CD4-positive, alpha-beta T cell treated with Interleukin-2 at 100 ng/mL for 4 hours (primary cell): Measurements from ENCODE around the gene GRM8.
"Not testable (repeated sequence)": the region's sequence is repeated elsewhere in the genome, so short reads cannot be mapped to it uniquely, and the experiment has no call there.

Experiments used
- DNase-seq: peaks from one replicate; pipeline ENCODE4 v3.0.0-alpha.2; 2020; ENCODE audit warnings: low spot score

The GRM8 gene

GRCh38 chr7:126908564-126908963, 344.2 kb downstream of the GRM8 start:
- not testable (repeated sequence) for DNase-seq

DNA sequence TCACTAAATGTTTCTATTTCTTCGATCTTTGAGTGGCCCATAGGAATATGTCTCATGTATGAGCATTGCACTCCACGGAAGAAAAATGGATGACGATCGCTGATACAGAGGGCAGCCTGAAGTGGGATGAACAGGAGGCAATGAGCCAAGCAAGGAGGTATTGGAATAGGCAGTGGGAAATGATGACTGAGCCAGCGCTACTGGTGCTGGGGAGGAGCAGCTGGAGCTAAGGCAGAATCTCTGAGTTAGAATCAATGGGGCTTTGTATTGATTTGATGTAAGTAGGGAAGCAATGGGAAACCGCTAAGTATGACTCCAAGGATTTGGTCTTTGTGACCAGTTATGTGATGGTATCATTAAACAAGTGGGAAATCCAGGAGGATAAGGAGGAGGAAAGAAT, 345.1 kb downstream of the GRM8 start:
- DNase-seq, result not testable (repeated sequence)

- not testable (repeated sequence) for DNase-seq
Observed at GRCh38 chr7:126905255-126905654, 347.5 kb downstream of the GRM8 start.

DNA sequence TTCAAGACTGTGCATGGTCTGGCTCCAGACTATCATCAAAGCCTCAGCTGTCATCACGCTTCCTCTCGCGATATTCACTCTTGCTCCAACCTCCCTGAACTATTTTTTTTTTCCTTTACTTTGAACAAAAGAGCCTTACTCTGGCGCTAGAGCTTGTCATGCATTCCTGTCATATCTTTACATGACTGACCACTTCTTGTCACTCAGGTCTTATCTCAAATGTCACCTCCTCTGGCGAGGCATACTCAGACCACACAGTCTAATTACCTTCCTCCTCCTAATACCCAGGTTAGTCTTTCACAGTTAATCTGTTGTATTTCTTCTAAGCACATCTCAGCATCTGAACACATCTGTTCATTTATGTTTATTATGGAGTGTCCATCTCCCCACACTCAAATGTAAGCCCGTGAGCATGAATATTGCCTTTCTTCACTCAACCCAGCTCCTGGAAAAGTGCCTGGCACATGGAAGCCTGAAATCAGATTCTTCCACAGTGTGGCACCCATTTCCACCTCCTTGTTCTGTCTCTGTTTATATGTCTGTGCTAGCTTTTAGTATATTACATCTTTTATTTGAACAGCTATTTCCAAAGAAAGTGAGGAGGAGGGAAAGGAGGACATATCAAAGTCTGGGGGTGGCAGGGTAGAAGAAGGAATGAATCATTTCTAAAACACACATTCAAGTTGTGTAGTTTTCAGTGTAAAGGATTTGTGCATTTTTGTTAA, 351.5 kb downstream of the GRM8 start:
- DNase-seq, result not testable (repeated sequence)

DNA sequence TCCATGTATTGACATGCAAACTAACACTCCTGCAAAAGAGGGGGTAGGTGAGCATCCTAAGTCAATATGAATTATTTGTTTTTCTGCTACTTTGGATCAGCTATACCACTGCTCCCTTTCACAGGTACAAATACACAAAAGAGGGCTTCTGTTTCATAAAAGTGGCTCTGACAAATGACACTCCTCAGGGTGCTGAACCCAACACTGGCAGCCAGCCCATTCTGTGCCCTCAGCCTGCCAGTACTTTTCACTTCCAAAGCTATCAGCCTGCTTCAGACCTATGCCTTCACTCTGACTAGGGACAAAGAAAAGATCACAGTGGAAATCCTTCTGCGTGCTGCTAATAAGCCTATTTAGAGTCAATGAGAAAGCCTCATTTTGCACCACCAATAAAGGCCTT, 364.8 kb downstream of the GRM8 start:
- DNase-seq, result not testable (repeated sequence)

DNA sequence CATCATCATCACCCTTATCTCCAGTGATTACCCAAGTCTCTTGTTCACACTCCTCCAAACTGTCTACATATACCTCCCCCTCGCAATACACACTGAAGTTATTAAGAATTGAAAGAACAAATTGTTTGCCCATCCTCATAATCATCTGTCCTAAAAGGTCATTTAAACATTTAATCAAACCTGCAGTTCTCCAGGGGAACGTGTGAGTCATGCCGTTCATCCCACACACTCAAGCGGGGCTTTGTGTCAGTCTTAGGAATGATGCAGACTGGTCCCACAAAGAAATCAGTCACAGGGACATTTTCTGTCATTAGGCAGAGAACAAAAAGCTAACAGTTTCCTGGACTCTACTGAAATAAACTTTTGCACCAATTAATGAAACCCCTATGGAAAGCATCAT, 365.2 kb downstream of the GRM8 start:
- not testable (repeated sequence) for DNase-seq

GRCh38 chr7:126882730-126883129, 370.0 kb downstream of the GRM8 start:
- not testable (repeated sequence) for DNase-seq

DNA sequence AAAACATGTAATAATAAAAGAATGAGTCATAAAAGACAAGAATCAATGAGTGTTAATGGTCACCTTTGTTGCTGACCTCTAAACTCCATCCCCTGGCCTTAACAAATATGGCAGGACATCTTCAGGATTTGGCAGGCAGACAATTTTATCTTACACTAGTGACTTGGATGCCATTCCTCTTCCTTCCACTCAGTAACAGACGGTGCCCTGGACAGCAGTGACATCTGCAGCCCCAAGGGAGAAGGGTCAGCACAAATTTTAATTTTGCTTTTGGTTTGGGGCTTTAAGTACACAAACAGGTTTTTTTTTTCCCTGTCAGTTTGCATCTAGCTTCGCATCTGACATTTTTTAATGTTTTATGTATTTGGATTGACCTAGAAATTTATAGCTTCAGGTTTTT, 370.8 kb downstream of the GRM8 start:
- DNase-seq, result not testable (repeated sequence)

DNA sequence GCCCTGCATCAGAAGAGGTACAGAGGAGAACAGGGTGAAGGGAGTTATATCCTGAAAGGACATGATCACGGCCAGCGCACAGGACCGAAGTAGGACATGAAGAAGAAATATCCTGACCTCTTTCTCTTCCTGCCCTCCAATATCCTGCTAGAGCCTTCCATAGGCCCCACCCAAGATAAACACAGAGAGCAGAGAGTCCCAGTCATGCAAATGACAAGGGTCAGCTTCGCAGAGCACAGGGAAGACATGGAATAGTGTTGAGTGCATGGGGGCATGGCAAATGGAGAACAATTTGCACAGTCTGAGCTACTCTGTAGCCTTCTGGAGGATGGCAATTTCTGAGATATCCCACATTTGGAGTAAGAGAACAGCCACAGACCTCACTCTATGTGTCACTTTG, 371.4 kb downstream of the GRM8 start:
- DNase-seq, result no peak

DNA sequence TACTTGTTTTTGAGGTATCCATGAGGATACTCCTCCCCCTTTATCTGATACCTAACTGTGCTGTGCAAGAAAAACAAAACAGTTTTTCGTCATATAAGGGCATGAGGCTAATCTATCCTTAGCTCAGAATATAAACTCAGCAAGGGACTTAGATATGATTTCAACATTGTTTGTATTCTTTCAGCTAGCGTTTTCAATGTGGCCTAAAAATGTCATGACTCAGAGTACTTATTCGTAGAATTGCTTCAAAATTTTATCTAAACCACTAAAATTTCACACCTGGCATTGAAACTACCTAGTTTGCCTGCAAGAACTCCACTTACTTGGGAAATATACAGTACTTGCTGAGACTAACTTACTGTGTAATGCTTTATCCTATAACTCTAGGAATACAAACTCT, 376.2 kb downstream of the GRM8 start:
- DNase-seq, result not testable (repeated sequence)

DNA sequence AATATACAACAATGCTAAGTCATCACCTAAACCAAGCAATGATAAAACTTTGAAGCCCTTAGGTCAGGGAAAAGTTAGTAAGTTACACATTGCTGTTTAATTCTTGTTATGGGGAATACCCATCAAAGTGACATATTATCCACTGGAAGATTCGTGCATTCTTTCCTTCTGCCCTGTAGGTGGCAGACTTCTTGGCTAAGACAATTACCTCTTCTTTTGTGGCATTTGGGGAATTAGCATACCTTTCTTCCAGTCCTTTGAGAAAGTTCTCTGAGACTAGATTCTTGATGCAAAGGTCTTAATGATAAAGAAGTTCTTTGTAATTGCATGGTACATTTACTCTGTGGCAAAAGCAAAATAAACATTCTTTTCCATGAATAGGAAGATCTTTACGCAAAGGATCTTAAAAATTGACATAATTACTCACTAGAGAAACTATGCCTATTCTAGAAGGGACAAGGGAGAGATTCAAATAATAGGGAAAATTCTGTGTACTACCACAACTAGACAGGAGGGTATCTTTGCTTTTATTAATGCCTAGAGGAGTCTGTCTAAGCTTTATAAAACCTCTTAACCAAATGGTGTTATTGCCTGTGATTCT, 395.9 kb downstream of the GRM8 start:
- DNase-seq, result no peak

DNA sequence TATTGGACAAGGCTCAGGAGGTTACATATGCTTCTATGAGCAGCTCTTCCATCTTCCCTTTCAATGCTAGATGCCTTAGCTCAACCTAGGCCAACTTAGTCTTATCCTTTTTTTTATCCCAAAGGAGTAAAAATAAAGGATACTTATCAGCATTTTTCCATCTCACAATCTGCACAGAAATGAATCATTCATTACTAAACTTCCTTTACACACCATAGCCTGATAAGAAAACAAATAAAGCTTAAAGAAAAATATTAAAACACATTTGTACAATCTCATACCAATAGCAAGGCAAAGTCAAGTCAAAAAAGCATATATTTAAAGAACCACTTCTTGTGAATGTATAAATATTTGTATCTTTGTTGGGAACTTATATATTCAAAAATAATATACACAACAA, 407.4 kb downstream of the GRM8 start:
- DNase-seq, result no peak

- DNase-seq, result no peak
Observed at GRCh38 chr7:126843883-126844282, 408.9 kb downstream of the GRM8 start.

- DNase-seq, result no peak
Observed at GRCh38 chr7:126843336-126843735, 409.4 kb downstream of the GRM8 start.

DNA sequence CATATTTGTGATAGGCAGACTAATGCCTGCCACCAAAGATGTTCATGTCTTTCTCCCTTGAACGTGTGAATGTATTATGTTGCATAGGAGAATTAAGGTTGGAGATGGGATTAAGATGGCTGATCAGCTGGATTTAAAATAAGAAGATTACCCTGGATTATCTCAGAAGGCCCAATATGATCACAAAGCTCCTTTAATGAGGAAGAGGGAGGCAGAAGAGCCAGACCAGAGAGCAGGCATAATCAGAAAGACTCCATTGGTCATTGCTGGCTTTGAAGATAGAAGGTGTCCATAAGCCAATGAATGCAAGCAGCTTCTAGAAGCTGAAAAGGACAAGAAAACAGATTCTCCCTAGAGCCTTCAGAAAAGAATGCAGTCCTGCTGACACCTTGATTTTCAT, 410.3 kb downstream of the GRM8 start:
- no peak for DNase-seq

DNA sequence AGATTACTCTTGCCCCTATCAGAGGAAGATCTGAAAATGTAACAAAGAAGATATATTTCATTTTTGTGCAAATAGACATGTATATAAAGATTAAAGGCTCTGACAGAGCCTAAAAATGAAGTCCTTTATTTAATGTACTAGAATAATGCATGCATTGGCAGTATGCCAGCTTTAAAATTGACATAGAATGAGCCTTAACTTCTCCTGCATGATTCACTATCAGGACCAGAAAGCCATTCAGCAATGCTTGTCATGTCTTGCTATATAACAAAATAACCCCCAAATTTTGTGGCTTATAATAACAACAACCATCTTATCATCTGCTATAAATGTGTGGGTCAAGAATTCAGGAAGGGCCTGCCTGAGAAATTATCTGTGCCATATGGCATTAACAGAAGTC, 411.9 kb downstream of the GRM8 start:
- DNase-seq, result no peak

GRCh38 chr7:126839624-126840023, 413.1 kb downstream of the GRM8 start:
- no peak for DNase-seq

GRCh38 chr7:126838194-126838593, 414.5 kb downstream of the GRM8 start:
- no peak for DNase-seq

- DNase-seq, result not testable (repeated sequence)
Observed at GRCh38 chr7:126831241-126831640, 421.5 kb downstream of the GRM8 start.

DNA sequence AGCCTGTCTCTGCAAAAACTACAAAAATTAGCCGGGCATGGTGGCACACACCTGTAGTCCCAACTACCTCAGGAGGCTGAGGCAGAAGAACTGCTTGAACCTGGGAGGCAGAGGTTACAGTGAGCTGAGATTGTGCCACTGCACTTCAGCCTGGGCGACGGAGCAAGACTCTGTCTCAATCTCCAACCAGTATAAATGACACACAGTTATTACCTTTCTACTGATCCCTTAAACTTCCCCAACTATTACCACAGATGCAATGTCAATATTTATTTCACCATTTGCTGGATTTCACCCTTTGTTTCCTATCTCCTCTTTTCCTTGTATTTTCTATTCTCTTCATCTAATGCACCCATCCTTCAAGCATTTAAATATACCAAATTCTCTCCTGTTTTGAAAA, 431.8 kb downstream of the GRM8 start:
- no peak for DNase-seq

GRCh38 chr7:126819197-126819484, 433.6 kb downstream of the GRM8 start:
- no peak for DNase-seq

DNA sequence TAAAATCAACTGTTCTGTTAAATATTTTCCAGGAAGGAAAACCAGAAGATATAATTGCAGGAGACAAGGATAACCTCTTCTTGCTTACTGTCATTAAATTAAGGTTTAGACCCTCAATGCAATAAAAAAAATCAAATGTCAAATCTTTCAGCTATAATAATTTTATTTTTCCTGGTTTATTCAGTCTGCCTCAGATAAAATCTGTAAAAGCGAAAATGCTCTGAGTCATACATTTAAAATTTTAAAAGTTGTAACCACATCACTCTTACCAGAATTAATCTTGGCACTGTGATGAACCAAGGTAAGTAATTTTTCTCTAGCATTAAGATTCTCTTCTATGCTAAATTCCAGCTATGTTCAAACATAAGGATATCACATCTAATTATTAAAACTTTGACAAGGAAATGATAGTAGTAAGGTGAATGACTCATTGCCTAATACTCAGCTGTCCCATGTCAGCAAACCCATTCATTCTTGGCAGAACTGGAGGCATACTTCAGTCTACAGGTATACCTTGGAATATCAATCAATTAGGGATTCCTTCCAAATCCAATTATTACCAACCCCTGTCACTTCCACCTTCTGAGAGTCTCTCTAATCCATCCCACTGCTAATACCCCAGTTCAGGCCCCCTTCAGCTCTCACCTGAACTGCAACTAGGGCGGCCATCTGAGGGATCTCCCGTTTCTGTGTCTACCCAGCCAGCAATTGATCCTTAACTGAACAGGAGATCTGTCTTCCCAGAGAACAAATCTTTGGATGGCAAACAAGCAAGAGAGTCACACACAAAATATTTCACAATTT, 434.1 kb downstream of the GRM8 start:
- DNase-seq, result no peak

- no peak for DNase-seq
Observed at GRCh38 chr7:126809188-126809587, 443.6 kb downstream of the GRM8 start.
